Hematopoietic multipotent progenitor cell treated with erythropoietin and hydrocortisone succinate and interleukin-3 and kit ligand, for 15 days (in vitro differentiated cells): ENCODE results near the gene CACTIN.
"Not testable (repeated sequence)": the region's sequence is repeated elsewhere in the genome, so short reads cannot be mapped to it uniquely, and the experiment has no call there.

Source experiments
- DNase-seq: peaks from one replicate; pipeline ENCODE4 v3.0.0-alpha.2; 2015; ENCODE audit warnings: low spot score

The CACTIN gene

GRCh38 chr19:3626473-3627350, at the start of gene CACTIN:
CACTIN (minus strand) TSS chr19:3626790; CDS start chr19:3626762, 28 bp downstream.
- DNase-seq = peak; percentile 100

- no peak for DNase-seq
These were observed 48.4 kb upstream of the CACTIN start for GRCh38 chr19:3674784-3675543.

DNA sequence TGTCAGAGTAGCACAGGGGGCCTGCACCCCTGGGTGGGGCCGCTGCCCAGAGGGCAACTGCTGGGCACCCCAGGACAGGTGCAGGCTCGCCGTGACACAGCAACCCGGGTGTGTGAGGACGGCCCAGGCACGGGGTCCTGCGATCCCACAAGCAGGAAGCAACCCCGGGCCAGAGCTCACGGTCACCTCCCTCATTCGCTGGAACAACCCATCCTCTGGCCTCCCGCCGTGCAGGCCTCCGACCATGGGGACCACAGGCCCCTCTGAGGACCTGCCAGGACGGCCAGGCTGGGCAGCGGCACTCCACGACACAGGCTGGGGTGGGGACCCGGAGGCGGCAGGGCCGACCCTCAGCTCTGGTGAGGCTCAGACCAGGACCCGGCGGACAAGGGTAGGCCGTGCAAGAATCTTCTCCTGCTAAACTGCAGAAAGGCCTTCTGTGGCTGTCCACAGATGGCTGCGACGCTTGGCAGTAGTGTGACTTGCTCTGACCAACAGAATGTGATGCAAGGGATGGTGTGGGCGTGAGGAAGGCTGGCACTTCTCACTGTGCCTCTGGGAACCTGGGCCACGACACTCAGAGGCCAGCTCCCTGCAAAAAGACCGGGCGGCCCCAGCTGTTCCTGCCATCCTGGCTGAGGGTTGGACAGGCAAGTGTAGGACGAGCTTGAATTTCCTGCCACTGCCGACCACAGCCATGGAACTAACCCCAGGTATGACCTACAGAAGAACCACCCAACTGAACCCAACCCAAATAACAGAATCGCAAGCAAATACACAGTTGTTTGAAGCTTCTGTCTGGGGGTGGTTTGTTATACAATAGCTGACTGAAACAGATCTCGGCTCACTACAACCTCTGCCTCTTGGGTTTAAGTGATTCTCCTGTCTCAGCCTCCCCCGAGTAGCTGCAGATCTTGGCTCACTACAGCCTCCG, 47.2 kb upstream of the CACTIN start:
- DNase-seq = no peak

GRCh38 chr19:3672993-3673392, 46.4 kb upstream of the CACTIN start:
- DNase-seq = no peak

DNA sequence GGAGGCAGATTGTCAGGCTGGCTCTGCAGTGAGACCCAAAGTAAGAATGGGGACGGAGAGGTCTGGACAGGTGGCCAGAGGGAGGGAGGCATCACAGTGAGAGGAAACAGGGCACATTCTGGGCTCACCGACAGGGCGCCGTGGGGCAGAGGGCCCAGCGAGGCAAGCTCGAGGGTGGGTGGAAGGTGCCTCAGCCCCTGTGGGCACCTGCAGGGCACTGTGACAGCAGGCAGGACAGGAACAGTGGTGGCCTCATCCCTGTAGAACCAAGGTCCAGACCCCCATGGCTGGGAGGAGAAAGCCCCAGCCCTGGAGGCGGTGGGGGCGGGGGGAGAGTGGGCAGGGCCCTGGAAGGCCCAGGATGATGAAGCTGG, 46.0 kb upstream of the CACTIN start:
- no peak for DNase-seq

DNA sequence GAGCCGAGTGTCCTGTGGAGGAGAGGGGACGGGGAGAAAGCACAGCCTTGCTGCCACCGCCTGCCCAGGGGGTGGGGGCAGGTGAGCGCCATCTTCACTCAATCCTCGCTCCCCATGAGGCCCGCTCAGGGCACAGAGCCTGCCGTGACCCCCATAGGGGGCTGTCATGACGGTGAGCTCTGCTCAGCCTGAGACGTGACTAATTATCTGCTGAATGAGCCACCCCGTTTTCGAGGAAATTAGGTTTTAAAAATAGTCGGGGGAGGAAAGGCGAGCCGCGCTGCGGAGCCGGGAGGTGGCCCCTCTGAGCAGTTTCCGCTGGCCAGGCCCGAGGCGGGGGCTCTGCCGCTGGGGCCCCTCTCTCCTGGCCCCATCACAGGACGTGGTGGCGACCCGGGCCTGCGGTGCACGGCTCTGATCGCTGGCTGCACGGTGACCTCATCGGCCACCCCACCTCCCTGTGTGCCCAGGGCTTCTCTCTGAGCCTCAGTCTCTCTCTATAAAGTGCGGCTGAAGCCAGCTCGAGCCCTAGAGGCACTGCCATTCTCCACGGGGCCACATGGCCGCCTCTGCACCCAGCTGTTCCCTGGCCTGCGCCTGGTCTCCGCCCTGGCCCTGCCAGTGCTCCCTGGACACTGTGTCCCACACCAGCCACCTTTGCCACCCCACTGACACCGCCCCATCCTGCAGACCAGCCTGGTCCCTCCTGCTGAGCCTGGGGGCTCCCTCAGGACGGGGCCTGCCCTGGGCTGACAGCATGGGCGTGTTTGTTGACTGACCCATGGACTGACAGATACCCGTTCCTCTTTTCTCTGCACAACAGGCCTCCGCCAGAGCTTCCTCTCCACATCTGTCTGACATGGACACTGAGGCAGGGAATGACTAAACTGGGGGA, 45.3 kb upstream of the CACTIN start:
- DNase-seq = no peak

DNA sequence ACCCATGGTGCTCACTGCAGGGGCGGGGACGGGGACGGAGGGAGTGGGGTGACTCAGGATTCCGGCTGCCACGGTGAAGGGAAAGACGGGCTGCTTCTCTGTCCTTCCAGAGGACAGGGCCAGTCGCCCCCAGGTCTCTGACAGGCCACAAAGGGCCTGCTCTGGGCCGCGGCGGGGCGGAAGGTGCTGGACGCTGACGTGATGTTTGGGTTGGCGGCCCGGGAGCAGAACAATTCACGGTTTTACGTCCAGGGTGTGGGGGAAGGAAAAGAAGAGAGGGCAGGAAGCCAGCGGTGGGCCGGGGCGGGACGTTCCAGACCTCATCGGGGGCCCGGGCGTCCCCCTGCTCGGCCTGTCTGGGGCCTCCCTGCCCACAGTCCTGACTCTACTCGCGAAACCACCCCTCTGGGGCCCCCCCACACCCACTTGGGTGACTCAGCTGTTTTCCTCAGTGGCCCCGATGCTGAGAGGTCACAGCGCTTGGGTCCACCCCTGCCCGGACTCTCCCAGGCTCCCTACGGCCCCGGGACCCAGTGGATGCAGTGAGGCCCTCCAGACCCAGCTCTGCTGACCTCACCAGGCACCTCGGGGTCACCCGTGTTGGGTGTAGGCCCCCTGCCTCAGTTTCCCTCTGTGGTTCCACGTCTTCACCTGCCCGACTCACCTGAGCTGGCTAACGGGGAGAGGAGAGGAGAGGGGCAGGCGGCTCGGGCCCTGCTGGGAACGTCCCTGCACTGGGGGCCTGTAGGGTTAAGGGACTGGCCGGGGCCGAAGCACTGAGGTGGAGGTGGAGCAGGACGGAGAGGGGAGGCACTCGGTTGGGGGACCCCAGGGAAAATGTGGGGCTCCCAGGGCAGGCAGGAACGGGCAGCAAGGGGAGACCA, 44.4 kb upstream of the CACTIN start:
- peak; percentile 16 for DNase-seq

DNA sequence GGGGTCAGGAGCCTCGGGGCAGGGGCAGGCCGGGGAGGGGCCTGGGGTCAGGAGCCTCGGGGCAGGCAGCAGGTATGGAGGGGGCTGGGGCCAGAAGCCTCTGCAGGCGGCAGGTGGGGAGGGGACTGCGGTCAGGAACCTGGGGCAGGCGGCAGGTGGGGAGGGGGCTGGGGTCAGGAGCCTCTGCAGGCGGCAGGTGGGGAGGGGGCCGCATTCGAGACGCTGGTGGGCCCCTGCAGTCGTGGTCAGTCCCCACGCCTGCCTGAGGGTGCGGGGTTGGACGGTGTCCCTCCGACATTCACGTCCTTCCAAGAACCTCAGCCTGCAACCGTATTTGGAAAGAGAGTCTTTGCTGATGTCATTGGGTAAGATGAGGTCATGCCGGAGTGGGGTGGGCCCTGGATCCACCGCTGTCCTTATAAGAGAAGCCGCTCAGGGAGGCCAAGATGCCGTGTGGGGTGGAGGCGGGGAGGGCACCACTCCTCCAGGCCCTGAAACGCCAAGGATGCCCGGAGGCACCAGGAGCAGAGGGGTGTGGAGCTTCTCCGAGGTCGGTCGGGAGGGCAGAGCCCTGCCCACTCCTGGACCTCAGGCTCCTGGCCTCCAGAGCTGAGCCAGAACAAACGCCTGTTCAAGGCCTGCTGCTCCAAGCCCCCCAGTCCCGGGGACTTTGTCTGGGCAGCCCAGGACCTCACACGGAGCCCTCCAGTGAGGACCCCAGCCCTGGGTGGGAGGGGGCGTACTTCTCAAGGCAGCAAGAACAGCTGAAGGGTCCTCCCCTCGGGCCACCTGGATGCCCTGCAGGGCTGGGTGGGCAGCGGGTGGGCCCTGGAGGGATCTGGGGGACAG, 43.6 kb upstream of the CACTIN start:
- DNase-seq = no peak

DNA sequence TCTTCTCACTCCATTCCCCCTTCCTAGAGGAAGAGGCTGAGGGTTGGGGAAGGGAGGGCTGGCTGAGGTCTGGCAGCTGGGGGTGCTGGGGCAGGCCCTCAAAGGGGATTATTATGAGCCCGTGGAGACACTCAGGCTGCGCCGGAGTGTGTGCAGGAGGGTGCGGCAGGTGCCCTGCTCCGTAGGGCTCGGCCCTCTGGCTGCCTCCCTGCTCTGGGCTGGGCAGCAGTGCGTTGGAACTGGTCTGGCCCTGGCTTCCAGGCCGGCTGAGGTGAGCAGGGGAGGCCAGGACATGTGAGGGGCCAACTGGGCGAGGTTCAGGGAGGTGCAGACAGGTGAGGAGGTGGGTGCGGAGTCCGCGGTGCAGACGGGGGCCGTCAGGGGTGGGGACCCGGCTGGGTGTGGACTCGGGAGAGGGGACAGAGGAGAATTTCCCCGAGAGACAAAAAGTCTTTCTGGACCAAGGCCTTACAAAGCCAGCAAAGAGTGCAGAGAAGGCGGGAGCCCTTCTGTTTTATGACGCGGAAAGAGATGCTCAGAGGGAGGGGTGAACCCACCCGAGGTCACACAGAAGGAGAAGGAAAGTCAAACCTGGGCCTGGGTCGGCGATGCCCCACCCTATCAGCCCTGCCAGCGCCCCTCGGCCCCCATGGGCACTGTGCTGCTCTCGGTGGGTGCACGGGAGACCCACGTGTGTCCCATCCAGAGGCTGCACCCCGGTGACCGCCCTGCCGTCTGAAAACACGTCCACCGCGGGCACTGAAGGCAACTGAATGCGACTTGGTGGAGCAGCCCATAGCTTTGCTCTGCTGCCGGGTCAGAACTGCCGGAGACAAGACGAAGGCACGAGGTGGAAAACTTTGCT, 42.7 kb upstream of the CACTIN start:
- no peak for DNase-seq

GRCh38 chr19:3668331-3669081, 41.9 kb upstream of the CACTIN start:
- DNase-seq = no peak

DNA sequence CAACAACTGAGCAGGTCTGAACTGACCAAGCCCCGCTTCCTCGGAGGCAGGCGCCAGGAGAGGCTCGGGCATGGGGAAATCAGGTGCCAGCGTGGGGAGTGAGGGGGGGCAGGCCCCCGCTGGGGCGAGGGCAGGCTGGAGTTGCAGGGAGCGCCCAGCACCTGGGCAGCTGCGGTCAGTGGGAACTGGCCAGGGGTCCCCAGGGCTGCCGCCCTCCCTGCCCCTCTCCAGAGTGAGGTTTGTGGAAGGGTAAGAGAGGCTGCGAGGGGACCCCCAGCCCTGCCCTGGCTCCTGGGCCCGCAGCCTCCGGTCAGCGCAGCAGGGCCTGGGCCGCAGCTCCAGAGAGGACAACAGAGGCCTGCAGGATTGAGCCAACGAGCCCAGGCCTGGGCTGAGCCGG, 41.2 kb upstream of the CACTIN start:
- no peak for DNase-seq

DNA sequence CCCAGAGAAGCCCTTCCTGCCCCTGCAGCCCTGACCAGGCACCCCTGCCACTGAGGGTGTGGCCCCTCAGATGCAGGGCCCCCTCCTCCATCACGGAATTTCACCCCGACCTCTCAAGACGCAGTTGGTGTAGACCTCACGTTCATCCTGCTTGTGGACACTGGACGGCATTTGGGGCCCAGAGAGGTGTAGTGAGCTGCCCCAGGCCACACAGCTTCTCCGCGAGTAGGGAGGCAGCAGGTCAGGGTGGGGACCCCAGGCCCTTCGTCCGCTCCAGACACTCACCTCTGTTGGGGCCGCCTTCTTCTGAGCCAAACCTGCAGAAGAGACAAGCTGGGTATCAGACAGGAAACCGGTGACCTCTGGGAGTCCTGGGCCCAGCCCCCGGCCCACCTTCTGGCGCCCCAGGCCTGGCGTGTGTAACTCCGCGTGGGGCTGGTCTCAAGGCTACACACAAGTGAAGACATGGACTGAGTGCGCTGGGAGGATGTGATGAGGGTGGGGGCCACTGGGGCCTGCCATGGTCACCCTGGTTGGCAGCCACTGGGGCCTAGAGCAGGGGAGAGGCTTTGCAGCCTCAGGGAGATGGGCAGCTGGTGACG, 40.5 kb upstream of the CACTIN start:
- no peak for DNase-seq

DNA sequence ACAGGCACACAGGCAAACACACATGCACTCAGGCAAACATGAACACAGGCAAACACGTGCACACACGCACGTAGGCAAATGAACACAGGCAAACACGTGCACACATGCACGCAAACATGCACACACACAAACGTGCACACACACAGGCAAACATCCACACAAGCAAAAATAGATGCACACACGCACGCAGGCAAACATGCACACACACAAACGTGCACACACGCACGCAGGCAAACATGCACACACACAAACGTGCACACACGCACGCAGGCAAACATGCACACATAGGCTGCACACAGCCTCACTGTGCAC, 39.9 kb upstream of the CACTIN start:
- DNase-seq = not testable (repeated sequence)

GRCh38 chr19:3665681-3666544, 39.3 kb upstream of the CACTIN start:
- DNase-seq = peak; percentile 62

GRCh38 chr19:3664879-3665642, 38.5 kb upstream of the CACTIN start:
- DNase-seq = no peak
